K562 (cell line): ENCODE measurements around the gene AGPAT2.

ENCODE experiments used
- CTCF ChIP-seq, 3 experiments: IDR thresholded peaks in 2 of 3; conservative IDR thresholded peaks in 1 of 3; 2 replicates each; pipeline ENCODE4 v1.5.1; 2011 to 2012; ENCODE audit warnings: low read length in 3 of 3, mild to moderate bottlenecking in 3 of 3, control low read depth in 2 of 3, improper control_type of control experiment in 1 of 3, inconsistent platforms in 1 of 3, low read depth in 1 of 3, mixed read lengths in 1 of 3, moderate library complexity in 1 of 3; ENCODE audit not compliant: insufficient read depth in 2 of 3
- HDAC2 ChIP-seq: fragments of 450-650 bp; IDR thresholded peaks from 2 replicates; pipeline ENCODE4 v1.6.1; 2016; ENCODE audit warnings: mild to moderate bottlenecking
- JUN ChIP-seq, 2 experiments: sonication (generic) in 1 of 2; formaldehyde crosslinking in 1 of 2; IDR thresholded peaks; 2 replicates each; pipeline versions ENCODE4 v1.6.1 to v1.8.0; 2012 to 2022; ENCODE audit warnings: borderline replicate concordance in 2 of 2, mild to moderate bottlenecking in 2 of 2, improper control_type of control experiment in 1 of 2, low read depth in 1 of 2, low read length in 1 of 2, missing genetic modification reagents in 1 of 2
- MEF2D ChIP-seq: conservative IDR thresholded peaks from 2 replicates; pipeline ENCODE4 v1.6.1; 2016; ENCODE audit warnings: low read depth, missing genetic modification characterization, missing compliant biosample characterization
- POLR2A ChIP-seq: fragments of 450-650 bp; conservative IDR thresholded peaks from 2 replicates; pipeline ENCODE4 v1.6.1; 2016
- PRDM10 ChIP-seq: fragments of 450-650 bp; IDR thresholded peaks from 2 replicates; pipeline ENCODE4 v1.6.1; 2018; ENCODE audit not compliant: partially characterized antibody
- SETDB1 ChIP-seq: IDR thresholded peaks from one replicate; pipeline ENCODE4 v1.6.1; 2012; ENCODE audit warnings: low read length, control low read depth, inconsistent platforms
- ZNF79 ChIP-seq: fragments of 250-450 bp; sonication (Bioruptor Pico); IDR thresholded peaks from 2 replicates; pipeline ENCODE4 v1.4.0; 2020; ENCODE audit warnings: low read depth, mild to moderate bottlenecking, moderate library complexity

GRCh38 chr9:136623842-136624183, 63.4 kb downstream of the AGPAT2 start:
- no peak for TF ChIP-seq HDAC2
- no peak for TF ChIP-seq SETDB1
- TF ChIP-seq CTCF (IDR thresholded peaks at IDR 0.05 in 2 of 3, conservative IDR thresholded peaks at IDR 0.05 in 1 of 3; ENCODE audit: insufficient read depth in 2 of 3, low read depth in 1 of 3, low read length in 3 of 3), result no peak
- TF ChIP-seq JUN (IDR thresholded peaks at IDR 0.05; ENCODE audit: borderline replicate concordance, low read depth, low read length), result no peak
- no peak for TF ChIP-seq JUN (CRISPR knock-in tag; IDR thresholded peaks at IDR 0.05; ENCODE audit: borderline replicate concordance)
- no peak for TF ChIP-seq MEF2D (tag)
- no peak for TF ChIP-seq PRDM10
- TF ChIP-seq ZNF79 (CRISPR knock-in tag), result no peak
- TF ChIP-seq POLR2A, result no peak
